OCI-LY1 (cell line): ENCODE measurements around the gene ADAMTSL4.

Source experiments
- H2AFZ ChIP-seq: fragments of 200-600 bp; sonication (generic), shearing (Covaris generic); 2 replicates; pipeline ENCODE4 v1.6.0; 2014; ENCODE audit warnings: antibody characterized with exemption, mild to moderate bottlenecking, low read length
- H3F3A ChIP-seq: fragments of 200-600 bp; sonication (generic), shearing (Covaris generic); 2 replicates; pipeline ENCODE4 v1.6.0; 2014; ENCODE audit warnings: mild to moderate bottlenecking, antibody characterized with exemption, low read length, moderate library complexity; ENCODE audit not compliant: insufficient read depth
- H3K27ac ChIP-seq: fragments of 200-600 bp; sonication (generic); 2 replicates; pipeline ENCODE4 v1.5.1; 2014; ENCODE audit warnings: low read length, mixed run types, mild to moderate bottlenecking, low read depth; ENCODE audit not compliant: poor library complexity, severe bottlenecking
- H3K27me3 ChIP-seq: fragments of 200-600 bp; sonication (generic); 2 replicates; pipeline ENCODE4 v1.6.0; 2014; ENCODE audit warnings: antibody characterized with exemption, mild to moderate bottlenecking, low read length, moderate library complexity; ENCODE audit not compliant: insufficient read depth
- H3K36me3 ChIP-seq: fragments of 200-600 bp; sonication (generic); 2 replicates; pipeline ENCODE4 v1.6.1; 2014; ENCODE audit warnings: mild to moderate bottlenecking, antibody characterized with exemption, low read length, moderate library complexity, mixed read lengths; ENCODE audit not compliant: insufficient read depth
- H3K4me1 ChIP-seq: fragments of 200-600 bp; sonication (generic); 2 replicates; pipeline ENCODE4 v1.5.1; 2014; ENCODE audit warnings: mild to moderate bottlenecking, low read length, moderate library complexity; ENCODE audit not compliant: insufficient read depth, severe bottlenecking
- H3K4me2 ChIP-seq: fragments of 200-600 bp; sonication (generic), shearing (Covaris generic); 2 replicates; pipeline ENCODE4 v1.6.1; 2014; ENCODE audit warnings: low read length
- H3K4me3 ChIP-seq: fragments of 200-600 bp; sonication (generic); 2 replicates; pipeline ENCODE4 v1.5.1; 2014; ENCODE audit warnings: low read length, low read depth, mild to moderate bottlenecking, mixed read lengths; ENCODE audit not compliant: poor library complexity, severe bottlenecking
- H3K79me2 ChIP-seq: fragments of 200-600 bp; shearing (Covaris generic); 2 replicates; pipeline ENCODE4 v1.6.1; 2016; ENCODE audit warnings: mixed run types, low read length, mixed read lengths; ENCODE audit not compliant: insufficient read depth
- H3K9ac ChIP-seq: fragments of 200-600 bp; sonication (generic), shearing (Covaris generic); 2 replicates; pipeline ENCODE4 v1.6.1; 2014; ENCODE audit warnings: mild to moderate bottlenecking, low read length, mixed read lengths
- H3K9me2 ChIP-seq: fragments of 200-600 bp; sonication (generic), shearing (Covaris generic); 2 replicates; pipeline ENCODE4 v1.6.1; 2014; ENCODE audit warnings: low read depth, mild to moderate bottlenecking, low read length, mixed read lengths
- H3K9me3 ChIP-seq: fragments of 200-600 bp; shearing (Covaris generic); 2 replicates; pipeline ENCODE4 v1.6.1; 2014; ENCODE audit warnings: low read length, mixed read lengths
- H4K20me1 ChIP-seq: fragments of 200-600 bp; sonication (generic), shearing (Covaris generic); 2 replicates; pipeline ENCODE4 v1.6.0; 2016; ENCODE audit warnings: mild to moderate bottlenecking, low read length; ENCODE audit not compliant: insufficient read depth
- CTCF ChIP-seq: fragments of 200-600 bp; sonication (generic), shearing (Covaris generic); IDR thresholded peaks from 2 replicates; pipeline ENCODE4 v1.5.1; 2017; ENCODE audit warnings: mild to moderate bottlenecking, antibody characterized with exemption, low read length, moderate library complexity, mixed read lengths
- EZH2 ChIP-seq: fragments of 200-600 bp; sonication (generic), shearing (Covaris generic); IDR thresholded peaks from 2 replicates; pipeline ENCODE4 v1.8.0; 2017; ENCODE audit warnings: borderline replicate concordance, mixed run types, mild to moderate bottlenecking, antibody characterized with exemption, low read length, moderate library complexity, mixed read lengths

The ADAMTSL4 gene

GRCh38 chr1:150552911-150553289, 3.7 kb downstream of the ADAMTSL4 start:
- Histone ChIP-seq H3K4me3 (no peak overlapping the region), H3K27me3 (peaks cover 5% of the 10 kb centered on the region; the same call in 1 of the 2 replicates), H3K36me3 (no peaks in the 10 kb centered on the region), H3K4me2 (no peak overlapping the region), H3K9ac (no peak overlapping the region), H3K79me2 (no peaks in the 10 kb centered on the region), H2AFZ (no peak overlapping the region), H3K27ac (no peak overlapping the region), H3F3A (no peaks in the 10 kb centered on the region; the same call in 1 of the 2 replicates), H3K9me3 (no peaks in the 10 kb centered on the region), H3K9me2 (no peaks in the 10 kb centered on the region), H4K20me1 (no peaks in the 10 kb centered on the region), H3K4me1 (peaks cover 6% of the 10 kb centered on the region)
- TF ChIP-seq EZH2, result no peak
- no peak for TF ChIP-seq CTCF

- no peak overlapping the region for H2AFZ ChIP-seq
- TF ChIP-seq CTCF (no peak), EZH2 (no peak)
- H3K9me3 ChIP-seq, result no peaks in the 10 kb centered on the region
- H3K4me1 ChIP-seq, result peaks cover 4% of the 10 kb centered on the region
- no peaks in the 10 kb centered on the region; the same call in 1 of the 2 replicates for H3F3A ChIP-seq
- H4K20me1 ChIP-seq, result no peaks in the 10 kb centered on the region
- no peaks in the 10 kb centered on the region for H3K36me3 ChIP-seq
- peaks cover 5% of the 10 kb centered on the region; the same call in 1 of the 2 replicates for H3K27me3 ChIP-seq
- H3K4me3 ChIP-seq, result no peak overlapping the region
- no peak overlapping the region for H3K9ac ChIP-seq
- no peak overlapping the region for H3K27ac ChIP-seq
- H3K9me2 ChIP-seq, result no peaks in the 10 kb centered on the region
- no peak overlapping the region for H3K4me2 ChIP-seq
- H3K79me2 ChIP-seq, result no peaks in the 10 kb centered on the region
Measured at GRCh38 chr1:150553392-150554085, 4.3 kb downstream of the ADAMTSL4 start.

GRCh38 chr1:150554086-150554452, 4.9 kb downstream of the ADAMTSL4 start:
- Histone ChIP-seq H3K27ac (no peak overlapping the region), H3K9me2 (no peaks in the 10 kb centered on the region), H3F3A (no peaks in the 10 kb centered on the region; the same call in 1 of the 2 replicates), H3K4me2 (no peak overlapping the region), H3K4me3 (no peak overlapping the region), H3K36me3 (no peaks in the 10 kb centered on the region), H3K27me3 (peaks cover 5% of the 10 kb centered on the region; the same call in 1 of the 2 replicates), H3K4me1 (no peaks in the 10 kb centered on the region), H3K9ac (no peak overlapping the region), H3K79me2 (no peaks in the 10 kb centered on the region), H4K20me1 (no peaks in the 10 kb centered on the region), H2AFZ (no peak overlapping the region), H3K9me3 (no peaks in the 10 kb centered on the region)
- no peak for TF ChIP-seq EZH2
- TF ChIP-seq CTCF, result no peak
